GM18867 (cell line): ENCODE results near the gene RGP1.

ENCODE experiments used
- ATAC-seq: cut with Tn5 transposase; IDR thresholded peaks from one replicate; pipeline ENCODE4 v1.9.1; 2021; ENCODE audit warnings: mild to moderate bottlenecking, moderate library complexity; ENCODE audit not compliant: unreplicated experiment

Gene RGP1

GRCh38 chr9:35719546-35719945 lies 29.5 kb upstream of the RGP1 start:
- ATAC-seq: no peak

DNA sequence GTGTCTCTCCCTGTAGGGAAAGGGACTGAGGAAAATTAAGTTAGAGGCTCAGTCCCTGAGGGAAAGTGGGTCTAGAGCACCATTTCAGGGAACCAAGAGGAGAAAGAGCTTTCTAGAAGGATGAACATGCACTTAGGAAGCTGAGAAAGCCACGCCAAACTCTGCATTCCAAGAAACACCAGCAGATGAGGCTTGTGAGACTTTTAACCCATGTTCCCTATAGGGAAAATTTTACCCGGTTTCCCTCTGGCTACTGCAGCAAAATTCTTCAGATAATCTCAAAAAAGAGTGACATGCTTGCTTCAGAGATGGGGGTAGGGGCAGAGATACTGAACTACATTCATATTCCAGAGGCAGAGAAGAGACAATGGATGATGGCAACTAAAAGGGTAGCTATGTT lies 25.7 kb upstream of the RGP1 start:
- no peak for ATAC-seq

- no peak for ATAC-seq
Observed at GRCh38 chr9:35723908-35724307, 25.2 kb upstream of the RGP1 start.

- no peak for ATAC-seq
Observed at GRCh38 chr9:35725362-35725761, 23.7 kb upstream of the RGP1 start.

GRCh38 chr9:35726931-35727330 lies 22.2 kb upstream of the RGP1 start:
- no peak for ATAC-seq

DNA sequence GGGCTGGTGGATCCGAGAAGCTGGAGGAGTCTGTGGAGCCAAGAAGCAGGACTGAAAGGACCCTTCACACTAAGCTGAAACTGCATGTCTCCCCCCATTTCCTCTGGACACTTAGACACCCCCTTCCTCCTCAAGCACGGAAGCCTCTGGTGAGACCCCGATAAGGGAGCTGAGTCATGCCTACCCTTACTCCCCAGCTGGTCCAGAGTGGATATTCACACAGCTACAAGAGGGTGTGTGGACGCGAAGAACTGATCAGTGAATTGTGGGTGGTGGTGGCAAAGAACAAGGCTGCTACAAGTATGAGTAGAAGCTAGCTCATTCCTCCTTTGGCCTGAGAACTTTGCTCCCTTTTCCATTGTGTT lies 21.4 kb upstream of the RGP1 start:
- no peak for ATAC-seq

- ATAC-seq: no peak
Observed at GRCh38 chr9:35728041-35728971, 20.8 kb upstream of the RGP1 start.

GRCh38 chr9:35729101-35729500 lies 20.0 kb upstream of the RGP1 start:
- no peak for ATAC-seq

- ATAC-seq: no peak
Observed at GRCh38 chr9:35729700-35730485, 19.2 kb upstream of the RGP1 start.

DNA sequence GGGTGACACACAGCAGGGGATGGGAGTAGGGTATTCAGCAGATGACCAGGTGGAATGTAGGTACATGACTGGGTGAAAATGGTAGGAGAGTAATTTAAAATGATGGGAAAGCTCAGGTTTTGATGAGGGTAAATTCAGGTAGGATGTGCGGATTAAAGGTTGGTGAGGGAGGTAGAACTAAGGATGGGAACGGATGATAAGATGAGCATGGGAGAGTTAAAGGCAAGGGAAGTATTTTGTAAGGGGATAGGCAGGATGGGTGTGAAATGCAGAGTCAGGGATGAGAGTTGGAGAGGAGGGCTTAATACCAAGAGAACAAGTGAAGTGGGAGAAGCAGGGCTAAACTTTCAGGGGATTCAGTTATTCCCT lies 18.6 kb upstream of the RGP1 start:
- no peak for ATAC-seq

GRCh38 chr9:35731415-35732184 lies 17.5 kb upstream of the RGP1 start:
- no peak for ATAC-seq

- ATAC-seq: peak; percentile 81
Observed at GRCh38 chr9:35732185-35732799, 16.8 kb upstream of the RGP1 start, which contains the start of the genes CREB3 and TLN1. CREB3 (plus strand) TSS chr9:35732666; CDS start chr9:35732773, 107 bp downstream. TLN1 (minus strand) TSS chr9:35732195; CDS start chr9:35725694, 6,501 bp downstream.

DNA sequence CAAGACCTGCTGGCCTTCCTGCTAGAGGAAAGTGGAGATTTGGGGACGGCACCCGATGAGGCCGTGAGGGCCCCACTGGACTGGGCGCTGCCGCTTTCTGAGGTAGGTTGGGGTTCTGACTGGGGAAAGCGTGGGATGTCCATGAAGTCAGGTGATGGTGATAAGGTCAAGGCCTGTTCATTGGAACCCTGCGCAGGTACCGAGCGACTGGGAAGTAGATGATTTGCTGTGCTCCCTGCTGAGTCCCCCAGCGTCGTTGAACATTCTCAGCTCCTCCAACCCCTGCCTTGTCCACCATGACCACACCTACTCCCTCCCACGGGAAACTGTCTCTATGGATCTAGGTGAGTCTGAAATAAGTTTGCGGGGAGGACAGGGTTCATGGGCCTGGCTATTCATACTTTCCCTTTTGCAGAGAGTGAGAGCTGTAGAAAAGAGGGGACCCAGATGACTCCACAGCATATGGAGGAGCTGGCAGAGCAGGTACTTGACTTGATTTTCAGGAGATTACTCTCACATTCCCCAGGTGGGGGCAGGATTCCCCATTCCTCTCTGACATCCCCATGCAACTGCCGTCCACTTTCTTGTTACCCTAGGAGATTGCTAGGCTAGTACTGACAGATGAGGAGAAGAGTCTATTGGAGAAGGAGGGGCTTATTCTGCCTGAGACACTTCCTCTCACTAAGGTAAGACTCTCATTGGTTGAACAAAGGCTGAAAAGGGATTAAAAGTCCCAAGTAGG lies 16.1 kb upstream of the RGP1 start:
- ATAC-seq: peak; percentile 3

- no peak for ATAC-seq
Observed at GRCh38 chr9:35734096-35734495, 15.0 kb upstream of the RGP1 start.

GRCh38 chr9:35736201-35736633 lies 12.9 kb upstream of the RGP1 start:
- no peak for ATAC-seq

DNA sequence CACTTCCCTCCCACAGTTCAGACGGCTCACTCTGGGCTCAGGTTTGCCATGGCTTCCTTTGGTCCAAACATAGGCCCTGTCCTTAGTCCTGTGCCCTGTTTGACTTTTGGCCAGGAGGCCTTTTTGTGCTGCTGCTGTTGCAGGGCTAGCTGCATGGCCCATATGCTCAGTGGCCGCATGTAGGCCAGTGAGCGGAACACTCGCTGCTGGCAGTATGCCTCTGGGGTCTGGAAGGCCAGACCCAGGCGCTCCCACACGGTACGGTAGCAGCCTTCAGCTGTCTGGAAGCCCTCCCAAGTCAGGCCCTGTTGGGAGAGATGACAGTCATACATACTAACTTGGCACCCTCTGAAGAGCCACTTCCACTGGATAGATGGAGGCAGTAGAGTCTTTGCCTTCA lies 11.9 kb upstream of the RGP1 start:
- ATAC-seq: no peak

DNA sequence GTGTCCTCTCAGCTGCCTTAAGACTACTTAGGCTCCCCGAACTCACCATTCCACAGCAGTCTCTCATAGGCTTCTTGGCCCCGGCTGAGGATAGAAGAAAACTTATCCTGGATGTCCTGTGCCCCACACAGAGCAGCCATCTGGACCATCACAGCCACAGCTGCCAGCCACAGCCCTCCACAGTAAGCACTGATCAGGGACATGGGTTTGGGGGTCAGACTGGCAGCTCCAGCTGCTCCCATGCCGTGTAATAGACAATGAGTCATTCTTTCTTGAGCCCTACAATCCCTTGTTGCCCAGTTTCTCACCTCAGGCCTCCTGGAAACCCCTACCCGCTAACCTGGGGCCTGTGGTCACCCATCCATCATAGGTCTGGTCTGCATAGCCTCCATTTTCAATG lies 10.9 kb upstream of the RGP1 start:
- ATAC-seq: no peak

DNA sequence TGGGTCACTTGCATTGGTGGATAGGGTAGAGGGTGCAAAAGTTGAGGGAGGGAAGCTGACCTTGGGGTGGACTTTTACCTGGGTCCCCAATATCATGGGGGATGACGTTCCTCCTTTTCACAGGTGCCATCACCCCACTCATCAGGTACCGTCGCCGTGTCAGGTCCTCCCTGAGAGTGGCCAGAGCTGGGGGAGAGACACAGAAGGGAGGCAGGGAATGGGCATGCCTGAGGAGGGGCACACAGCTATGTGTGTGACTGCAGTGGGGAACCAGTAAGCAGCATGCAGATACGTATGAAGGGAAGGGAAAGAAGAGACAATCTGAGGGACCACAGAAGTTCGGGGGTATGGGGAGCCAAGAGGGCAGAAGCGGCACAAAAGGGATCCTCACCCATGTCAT lies 10.2 kb upstream of the RGP1 start:
- ATAC-seq: no peak

DNA sequence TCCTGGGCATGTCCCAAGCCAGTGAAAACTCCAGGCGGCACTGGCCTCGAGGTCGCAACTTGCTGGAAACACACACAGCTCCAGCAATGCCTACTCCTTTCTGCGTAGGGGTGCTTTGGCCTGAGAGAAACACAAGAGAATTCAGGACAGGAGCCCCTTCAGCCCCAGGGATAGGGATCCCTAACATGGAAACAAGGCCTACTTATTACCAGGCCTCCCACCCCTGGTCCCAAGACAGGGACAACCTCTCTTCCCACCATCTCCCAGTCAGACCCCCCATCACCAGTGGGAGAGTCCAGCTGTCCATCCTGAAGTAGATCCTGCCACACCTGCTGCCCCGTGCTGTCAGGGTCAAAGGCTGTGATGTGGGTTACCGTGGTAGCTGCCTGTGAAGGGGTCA lies 8.8 kb upstream of the RGP1 start:
- no peak for ATAC-seq

- no peak for ATAC-seq
Observed at GRCh38 chr9:35741740-35742139, 7.3 kb upstream of the RGP1 start.
